Activated CD8-positive, alpha-beta memory T cell treated with anti-CD3 and anti-CD28 coated beads, Interleukin-2, amount 50 U/mL, for 1 hour (primary cell): ENCODE results near the gene TSKU.
"Not testable (repeated sequence)": the region's sequence is repeated elsewhere in the genome, so short reads cannot be mapped to it uniquely, and the experiment has no call there.

Experiments used
- DNase-seq: peaks from one replicate; pipeline ENCODE4 v3.0.0-alpha.2; 2020; ENCODE audit errors: extremely low read depth

The TSKU gene

GRCh38 chr11:76801736-76802135 is 18.6 kb downstream of the TSKU start:
- DNase-seq = no peak

- DNase-seq = no peak
Observed at GRCh38 chr11:76802151-76802550, 19.0 kb downstream of the TSKU start.

GRCh38 chr11:76802621-76803020 is 19.5 kb downstream of the TSKU start:
- DNase-seq = no peak

- no peak for DNase-seq
Observed at GRCh38 chr11:76803023-76803422, 19.9 kb downstream of the TSKU start.

- DNase-seq = no peak
Observed at GRCh38 chr11:76803811-76804600, 20.9 kb downstream of the TSKU start.

- DNase-seq = no peak
Observed at GRCh38 chr11:76805206-76805913, 22.2 kb downstream of the TSKU start.

GRCh38 chr11:76806131-76806530 is 23.0 kb downstream of the TSKU start:
- no peak for DNase-seq

GRCh38 chr11:76806608-76807205 is 23.6 kb downstream of the TSKU start:
- DNase-seq = no peak

GRCh38 chr11:76807206-76807875 is 24.2 kb downstream of the TSKU start:
- no peak for DNase-seq

GRCh38 chr11:76808171-76808570 is 25.0 kb downstream of the TSKU start:
- DNase-seq = no peak

GRCh38 chr11:76808996-76809395 is 25.8 kb downstream of the TSKU start:
- no peak for DNase-seq

GRCh38 chr11:76810151-76810853 is 27.1 kb downstream of the TSKU start:
- no peak for DNase-seq

GRCh38 chr11:76811259-76811658 is 28.1 kb downstream of the TSKU start:
- no peak for DNase-seq

GRCh38 chr11:76814414-76814813 is 31.3 kb downstream of the TSKU start:
- DNase-seq = no peak

GRCh38 chr11:76815678-76816077 is 32.5 kb downstream of the TSKU start:
- not testable (repeated sequence) for DNase-seq

- DNase-seq = no peak
Observed at GRCh38 chr11:76820184-76820566, 37.0 kb downstream of the TSKU start.

GRCh38 chr11:76821396-76821795 is 38.2 kb downstream of the TSKU start:
- DNase-seq = not testable (repeated sequence)

- DNase-seq = no peak
Observed at GRCh38 chr11:76822406-76822805, 39.2 kb downstream of the TSKU start.

GRCh38 chr11:76823481-76824028 is 40.4 kb downstream of the TSKU start:
- DNase-seq = no peak

GRCh38 chr11:76824083-76824939 is 41.2 kb downstream of the TSKU start:
- no peak for DNase-seq
